Measurements from ENCODE around the gene IFT20.

IFT20 gene, protein sequence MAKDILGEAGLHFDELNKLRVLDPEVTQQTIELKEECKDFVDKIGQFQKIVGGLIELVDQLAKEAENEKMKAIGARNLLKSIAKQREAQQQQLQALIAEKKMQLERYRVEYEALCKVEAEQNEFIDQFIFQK

DNA sequence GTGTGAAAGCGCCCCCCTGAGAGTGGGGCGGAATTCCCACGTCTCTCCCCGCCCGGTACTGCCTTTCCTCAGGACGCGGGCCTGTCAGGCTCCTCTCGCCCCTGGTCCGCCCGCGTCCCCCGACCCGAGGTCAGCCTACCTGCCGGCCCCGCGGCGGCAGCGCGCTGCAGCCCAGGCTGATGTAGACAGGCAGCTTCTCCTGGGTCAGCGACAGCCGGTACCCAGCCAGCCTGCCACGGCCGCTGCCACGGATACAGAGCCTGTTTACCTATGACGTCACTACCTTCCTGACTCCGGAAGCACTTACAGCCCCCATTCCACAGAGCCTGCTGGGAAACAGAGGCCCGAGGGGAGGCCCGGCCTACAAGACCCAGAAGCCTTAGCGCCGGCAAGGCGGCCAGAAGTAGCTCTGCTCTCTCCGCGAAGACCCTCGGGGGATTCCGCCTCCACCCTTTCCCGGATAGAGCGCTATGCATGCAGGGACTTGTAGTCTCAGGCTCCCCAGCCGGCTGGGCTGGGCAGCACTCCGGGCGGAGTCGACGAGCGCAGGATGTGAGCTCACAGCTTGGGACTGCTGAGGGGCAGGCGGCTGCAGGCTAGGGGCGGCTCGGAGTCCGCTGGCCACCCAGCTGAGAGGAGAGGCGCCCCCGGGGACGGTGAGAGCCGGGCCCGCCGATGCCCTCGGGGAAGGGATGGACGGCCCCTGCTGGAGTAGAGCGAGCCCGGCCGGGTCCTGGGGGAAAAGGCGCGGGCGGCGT is at the start of gene IFT20, which contains the start of gene TNFAIP1:
IFT20 (minus strand) TSS at position 272 of the 758 bp plus-strand sequence. CDS start 3,487 bp downstream, outside the sequence.
TNFAIP1 (plus strand) TSS at position 561 of the 758 bp plus-strand sequence. CDS start 3,761 bp downstream, outside the sequence.
- FAIRE-seq, result peak; percentile 99

DNA sequence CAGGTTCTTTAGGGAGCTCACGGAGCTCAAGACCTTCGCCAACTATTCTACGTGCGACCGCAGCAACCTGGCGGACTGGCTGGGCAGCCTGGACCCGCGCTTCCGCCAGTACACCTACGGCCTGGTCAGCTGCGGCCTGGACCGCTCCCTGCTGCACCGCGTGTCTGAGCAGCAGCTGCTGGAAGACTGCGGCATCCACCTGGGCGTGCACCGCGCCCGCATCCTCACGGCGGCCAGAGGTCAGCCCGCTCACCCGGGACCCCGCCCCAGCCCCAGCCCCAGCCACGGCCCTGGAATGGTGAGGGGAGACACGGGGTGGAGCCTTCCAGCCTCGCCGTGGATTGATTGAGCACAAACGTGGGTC is 49.7 kb upstream of the IFT20 start:
- no peak for FAIRE-seq

DNA sequence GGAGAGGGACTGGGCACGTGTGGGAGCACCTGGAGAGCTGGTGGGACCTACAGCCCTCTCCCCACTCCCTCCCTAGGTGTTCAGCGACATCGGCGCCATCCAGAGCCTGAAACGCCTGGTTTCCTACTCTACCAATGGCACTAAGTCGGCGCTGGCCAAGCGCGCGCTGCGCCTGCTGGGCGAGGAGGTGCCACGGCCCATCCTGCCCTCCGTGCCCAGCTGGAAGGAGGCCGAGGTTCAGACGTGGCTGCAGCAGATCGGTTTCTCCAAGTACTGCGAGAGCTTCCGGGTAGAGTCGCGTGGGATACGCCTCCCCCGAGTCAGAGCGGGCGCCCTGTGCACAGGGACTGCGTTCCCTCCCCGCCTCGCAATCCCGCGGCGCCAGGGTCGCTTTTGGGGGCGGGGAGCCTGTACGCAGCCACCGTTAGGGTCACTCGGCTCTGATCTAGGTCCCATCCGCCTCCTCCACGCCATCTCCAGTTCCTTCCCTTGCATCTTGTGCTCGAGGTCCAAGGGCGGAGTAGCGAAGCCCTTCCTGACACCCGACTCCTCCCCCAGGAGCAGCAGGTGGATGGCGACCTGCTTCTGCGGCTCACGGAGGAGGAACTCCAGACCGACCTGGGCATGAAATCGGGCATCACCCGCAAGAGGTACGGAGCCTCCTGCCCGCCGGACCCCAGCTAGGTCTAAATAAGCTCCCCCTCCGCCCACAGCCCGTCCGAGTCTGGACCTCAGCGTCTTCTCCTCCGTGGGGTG is 49.2 kb upstream of the IFT20 start:
- FAIRE-seq, result no peak

DNA sequence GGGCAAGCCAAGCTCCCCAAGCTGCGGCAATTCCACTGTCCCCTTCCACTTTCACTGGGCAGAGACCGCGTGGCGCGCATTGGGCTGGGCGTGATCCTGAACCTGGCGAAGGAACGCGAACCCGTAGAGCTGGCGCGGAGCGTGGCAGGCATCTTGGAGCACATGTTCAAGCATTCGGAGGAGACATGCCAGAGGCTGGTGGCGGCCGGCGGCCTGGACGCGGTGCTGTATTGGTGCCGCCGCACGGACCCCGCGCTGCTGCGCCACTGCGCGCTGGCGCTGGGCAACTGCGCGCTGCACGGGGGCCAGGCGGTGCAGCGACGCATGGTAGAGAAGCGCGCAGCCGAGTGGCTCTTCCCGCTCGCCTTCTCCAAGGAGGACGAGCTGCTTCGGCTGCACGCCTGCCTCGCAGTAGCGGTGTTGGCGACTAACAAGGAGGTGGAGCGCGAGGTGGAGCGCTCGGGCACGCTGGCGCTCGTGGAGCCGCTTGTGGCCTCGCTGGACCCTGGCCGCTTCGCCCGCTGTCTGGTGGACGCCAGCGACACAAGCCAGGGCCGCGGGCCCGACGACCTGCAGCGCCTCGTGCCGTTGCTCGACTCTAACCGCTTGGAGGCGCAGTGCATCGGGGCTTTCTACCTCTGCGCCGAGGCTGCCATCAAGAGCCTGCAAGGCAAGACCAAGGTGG is 46.0 kb upstream of the IFT20 start:
- FAIRE-seq, result no peak

DNA sequence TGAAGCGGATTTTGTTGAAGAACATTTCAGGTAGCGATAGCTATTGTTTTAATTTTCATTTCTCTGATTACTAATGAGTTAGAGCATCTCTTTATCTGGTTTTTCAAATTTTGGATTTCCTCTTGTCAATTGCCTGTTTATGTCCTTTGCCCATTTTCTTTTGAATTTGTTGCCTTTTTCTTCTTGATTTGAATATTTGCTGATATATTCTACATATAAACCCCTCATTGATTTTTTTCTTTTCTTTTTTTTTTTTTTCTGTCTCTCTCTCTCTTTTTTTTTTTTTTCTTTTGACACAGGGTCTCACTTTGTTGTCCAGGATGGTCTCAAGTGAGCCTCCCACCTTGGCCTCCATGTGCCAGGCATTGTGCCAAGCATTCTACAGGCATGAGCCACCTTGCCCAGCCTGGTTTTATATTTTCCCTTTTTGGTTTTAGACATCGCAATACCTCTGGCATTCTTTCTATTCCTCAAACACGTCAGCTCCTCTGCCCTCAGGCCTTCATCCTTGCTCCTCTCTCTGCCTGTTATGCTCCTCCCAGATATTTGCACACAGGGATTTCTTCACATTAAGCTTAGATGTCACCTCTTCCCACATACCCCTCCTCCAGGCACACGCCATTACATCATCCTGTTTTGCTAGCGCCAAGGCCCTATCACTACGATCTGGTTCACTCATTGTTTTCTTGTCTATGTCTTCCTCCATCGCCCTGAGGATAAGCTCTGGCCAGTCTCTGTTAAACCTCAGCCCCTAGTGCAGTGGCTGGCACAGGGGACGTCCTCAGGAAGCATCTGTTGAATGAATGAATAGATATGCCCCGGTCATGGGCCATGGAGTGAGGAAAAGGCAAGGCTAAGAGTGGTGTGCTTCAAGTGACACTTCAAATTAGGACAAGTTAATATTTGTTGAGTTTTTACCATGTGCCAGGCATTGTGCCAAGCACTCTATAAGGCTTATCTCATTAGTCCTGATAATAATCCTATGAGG is 44.8 kb upstream of the IFT20 start:
- no peak for FAIRE-seq

DNA sequence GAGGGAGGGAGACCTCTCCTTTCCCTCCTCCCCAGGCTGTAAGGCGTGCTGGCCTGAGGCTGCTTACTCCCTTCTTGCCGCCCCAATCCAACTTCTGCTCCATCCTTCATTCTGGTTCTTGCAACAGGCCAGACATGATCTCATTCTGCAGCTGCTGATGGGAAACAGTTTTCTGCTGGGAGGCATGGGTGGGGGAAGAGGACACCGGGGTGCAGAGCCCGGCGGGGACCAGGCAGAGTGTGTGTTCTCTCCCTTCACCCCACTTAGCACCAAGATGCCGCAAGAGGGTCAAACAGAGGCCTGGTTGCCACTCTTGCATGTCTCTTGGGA is 37.6 kb upstream of the IFT20 start:
- no peak for FAIRE-seq

DNA sequence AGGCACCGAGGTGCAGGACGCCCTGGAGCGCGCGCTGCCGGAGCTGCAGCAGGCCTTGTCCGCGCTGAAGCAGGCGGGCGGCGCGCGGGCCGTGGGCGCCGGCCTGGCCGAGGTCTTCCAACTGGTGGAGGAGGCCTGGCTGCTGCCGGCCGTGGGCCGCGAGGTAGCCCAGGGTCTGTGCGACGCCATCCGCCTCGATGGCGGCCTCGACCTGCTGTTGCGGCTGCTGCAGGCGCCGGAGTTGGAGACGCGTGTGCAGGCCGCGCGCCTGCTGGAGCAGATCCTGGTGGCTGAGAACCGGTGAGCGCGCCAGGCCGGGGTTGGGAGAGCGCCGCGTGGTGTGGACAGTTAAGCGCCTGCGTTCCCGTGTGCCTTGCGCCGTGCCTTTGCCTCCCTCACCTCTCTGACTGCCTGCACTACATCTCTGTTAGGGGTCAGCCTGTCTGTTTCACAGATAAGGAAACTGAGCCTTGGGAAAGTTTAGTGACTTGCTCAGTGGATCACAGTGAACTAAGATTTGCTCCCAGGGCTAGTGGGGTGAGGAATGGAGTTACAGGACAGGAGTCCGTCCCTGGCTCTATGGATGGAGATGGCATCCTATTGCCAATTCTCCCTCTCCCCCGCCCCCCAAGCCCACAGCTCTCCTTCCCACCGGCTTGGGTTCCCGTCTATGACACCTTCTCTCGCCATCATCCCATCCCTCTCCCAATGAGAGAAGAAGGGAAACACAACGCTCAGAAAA is 37.1 kb upstream of the IFT20 start:
- FAIRE-seq, result no peak

DNA sequence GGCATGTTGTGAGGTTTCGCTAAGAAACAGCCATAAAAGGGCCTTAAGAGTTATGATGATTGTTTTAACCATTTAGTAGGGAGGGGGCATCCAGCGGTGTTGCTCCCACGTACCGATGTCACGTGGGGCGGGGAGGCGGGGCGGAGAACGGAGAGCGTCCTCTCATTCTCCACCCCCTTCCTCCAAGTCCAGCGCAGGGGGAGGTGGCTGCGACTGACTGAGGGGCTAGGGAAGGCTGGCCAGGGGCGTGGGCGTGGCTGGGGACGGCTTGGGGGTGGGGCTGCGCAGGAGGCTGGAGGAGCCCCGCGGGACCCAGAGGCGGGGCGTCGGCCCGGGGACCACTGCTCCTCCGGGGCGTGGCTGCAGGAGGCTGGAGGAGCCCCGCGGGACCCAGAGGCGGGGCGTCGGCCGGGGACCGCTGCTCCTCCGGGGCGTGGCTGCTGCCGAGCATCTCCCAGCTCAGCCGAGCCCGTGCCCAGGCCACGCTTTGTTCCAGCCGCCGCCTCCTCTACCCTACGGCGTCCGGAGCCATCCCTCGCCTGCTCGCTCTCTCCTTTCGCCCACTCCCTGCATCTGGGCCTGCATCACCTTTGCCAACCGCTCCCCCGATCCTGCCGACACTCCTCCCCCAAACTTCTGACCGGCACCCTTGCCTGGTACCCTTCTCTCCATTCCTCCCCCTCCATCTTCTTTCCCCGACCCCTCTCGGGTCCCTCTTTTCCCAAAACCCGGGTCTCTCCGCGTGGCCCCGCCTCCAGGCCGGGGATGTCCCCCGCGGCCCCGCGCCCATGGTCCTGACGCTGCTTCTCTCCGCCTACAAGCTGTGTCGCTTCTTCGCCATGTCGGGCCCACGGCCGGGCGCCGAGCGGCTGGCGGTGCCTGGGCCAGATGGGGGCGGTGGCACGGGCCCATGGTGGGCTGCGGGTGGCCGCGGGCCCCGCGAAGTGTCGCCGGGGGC is 36.3 kb upstream of the IFT20 start, which contains the start of gene SARM1:
SARM1 (plus strand) TSS at position 450 of the 958 bp plus-strand sequence; CDS start at position 789, 339 bp downstream.
- peak; percentile 52 for FAIRE-seq

DNA sequence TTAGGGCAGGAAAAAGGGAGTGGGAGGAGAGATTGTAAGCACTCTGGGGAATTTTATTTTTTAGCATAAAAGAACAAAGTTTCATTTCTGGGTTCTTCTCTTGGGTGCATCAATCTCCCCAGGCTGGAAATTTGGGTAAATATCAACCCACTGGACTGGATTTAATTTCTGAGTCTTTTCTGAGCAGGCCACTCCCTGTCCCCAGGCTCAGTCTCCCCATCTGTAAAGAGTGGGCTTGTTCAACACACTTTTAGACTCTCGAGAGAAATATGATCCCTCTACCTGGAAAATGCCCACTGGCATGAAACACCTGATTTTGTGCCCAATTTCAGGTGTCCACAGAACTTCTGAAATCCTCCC is 35.5 kb upstream of the IFT20 start:
- no peak for FAIRE-seq

DNA sequence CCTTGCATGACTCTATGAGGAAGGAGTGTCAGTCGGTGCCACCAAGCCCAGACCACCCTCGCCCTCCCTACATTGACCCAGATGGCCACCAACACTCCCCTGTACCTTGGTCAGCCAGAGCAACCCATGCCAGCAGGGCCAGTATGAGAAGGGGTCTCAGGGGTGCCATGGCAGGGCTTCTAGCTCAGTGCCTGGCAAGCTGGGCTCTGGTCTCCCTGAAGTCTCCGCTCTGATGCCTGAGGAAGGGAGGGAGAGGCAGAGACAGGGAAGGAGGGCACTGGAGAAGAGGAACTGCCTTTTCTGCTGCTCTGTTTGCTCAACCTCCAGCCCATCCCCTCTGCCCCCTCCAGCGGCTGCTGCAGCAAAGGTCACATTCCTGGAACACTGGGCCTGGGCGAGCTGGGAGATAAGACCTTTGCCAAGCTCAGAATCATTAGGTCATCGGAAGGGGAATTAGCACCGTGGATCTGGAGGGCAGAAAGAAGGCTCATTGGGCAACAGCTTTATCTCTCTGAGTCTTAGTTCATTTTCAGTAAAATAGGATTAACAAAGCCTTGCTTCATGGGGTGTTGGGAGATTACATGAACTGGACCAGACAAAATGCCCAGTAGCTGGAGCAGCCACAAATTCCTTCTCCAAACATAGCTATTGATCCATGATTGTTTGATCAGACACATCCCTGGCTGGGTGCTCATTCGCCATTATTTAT is 34.9 kb upstream of the IFT20 start, which contains the start of gene VTN:
VTN (minus strand) TSS at position 273 of the 709 bp plus-strand sequence; CDS start at position 169, 104 bp downstream.
- no peak for FAIRE-seq

DNA sequence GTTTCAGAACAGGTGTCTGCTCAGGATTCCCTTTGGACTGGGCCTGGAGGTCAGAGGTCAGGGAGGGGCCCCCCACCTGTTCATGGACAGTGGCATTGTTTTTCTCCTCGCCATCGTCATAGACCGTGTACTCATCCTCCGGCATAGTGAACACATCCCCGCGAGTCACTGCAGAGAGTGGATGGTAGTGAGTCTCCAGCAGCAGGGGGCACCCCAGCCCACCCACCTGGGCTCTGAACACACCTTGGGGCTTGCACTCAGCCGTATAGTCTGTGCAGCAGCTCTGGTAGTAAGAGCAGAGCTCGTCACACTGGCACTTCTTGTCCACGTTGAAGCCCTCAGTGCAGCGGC is 34.4 kb upstream of the IFT20 start:
- no peak for FAIRE-seq

DNA sequence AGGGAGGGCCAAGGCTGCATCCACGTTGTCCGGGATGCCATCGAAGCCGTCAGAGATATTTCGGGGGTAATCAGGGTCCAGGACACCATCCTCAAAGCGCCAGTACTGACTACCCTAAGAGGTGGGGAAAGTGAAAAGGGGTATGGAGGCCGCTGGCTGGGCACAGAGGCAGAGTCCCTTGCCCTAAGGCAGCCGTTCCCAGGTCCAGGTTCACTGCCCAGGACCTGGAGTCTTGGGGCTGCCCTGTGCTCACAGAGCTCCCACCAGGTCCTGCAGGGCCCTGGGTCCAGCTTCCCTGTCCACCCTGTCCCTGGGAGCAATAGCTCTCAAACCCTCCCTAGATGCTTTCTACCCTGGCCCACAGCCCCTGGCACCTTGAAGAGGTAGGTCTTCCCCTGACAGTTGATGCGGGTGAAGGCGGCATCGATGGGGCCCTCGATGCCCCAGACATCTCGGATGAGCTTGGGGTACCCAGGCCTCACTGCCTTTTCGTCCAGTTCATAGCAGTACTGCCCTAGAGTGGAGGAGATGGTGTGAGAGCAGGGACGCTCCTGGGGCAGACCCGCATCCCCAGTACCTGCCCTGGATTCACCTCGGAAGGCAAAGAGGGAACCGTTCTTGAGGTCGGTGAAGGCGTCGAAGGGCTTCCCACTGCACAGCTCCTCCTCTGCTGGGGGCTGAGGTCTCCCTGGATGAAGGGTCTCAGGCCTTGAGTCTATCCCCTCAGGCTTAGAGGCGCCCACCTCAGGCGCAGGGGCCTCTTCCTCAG is 33.8 kb upstream of the IFT20 start:
- no peak for FAIRE-seq

DNA sequence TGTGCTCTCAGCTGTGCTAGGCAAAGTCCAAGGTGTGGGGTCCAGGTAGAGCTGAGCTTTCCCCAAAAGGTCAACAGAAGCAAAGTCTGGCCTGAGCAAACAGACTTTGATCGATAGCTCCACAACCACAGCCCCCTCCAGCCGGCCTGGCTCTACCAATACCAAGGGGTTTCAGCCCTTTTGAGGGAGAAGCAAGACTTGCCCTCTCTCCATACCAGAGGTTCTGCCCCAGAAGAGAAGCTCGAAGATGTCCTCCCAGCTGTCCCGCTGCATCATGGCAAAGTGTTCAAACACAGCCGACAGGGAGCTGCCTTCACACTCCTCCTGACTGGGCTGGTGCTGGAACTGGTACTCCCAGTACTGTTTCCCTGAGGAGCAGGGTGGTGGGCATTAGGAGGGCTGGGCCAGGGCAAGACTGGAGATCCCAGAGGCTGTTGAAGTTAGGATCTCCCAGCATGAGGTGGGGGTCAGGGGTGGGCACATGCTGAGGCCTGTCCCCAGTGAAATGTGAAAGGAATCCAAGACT is 33.1 kb upstream of the IFT20 start:
- no peak for FAIRE-seq

DNA sequence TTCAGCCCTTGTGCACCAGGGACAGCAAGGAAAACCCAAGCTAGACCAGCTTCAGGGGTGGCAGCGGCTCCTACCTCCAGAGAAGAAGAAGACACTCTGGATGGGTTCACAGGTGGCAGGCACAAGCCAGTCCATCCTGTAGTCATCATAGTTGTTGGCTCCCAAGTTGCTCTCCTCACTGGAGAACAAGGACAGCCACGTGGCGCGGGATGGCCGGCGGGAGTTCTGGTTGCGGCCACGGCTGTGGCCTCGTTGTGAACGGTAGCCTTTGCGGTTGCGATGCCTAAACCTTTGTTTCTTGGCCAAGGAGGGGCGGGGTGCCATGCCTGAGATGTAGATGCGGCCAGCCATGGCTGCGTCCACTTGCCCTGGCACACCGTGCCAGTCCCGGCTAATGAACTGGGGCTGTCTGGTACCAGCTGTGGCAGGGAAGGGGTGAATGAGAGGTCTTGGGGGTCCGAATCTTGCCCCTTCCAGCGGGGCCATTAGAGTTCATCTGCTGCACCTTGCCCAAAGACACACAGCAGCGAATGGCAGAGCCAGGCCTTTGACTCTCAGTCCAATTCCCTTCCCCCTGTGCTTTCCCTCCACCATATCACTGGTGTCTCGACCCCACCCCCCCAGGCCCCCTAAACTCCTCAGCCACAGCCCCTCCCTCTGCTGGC is 32.5 kb upstream of the IFT20 start:
- FAIRE-seq, result no peak

DNA sequence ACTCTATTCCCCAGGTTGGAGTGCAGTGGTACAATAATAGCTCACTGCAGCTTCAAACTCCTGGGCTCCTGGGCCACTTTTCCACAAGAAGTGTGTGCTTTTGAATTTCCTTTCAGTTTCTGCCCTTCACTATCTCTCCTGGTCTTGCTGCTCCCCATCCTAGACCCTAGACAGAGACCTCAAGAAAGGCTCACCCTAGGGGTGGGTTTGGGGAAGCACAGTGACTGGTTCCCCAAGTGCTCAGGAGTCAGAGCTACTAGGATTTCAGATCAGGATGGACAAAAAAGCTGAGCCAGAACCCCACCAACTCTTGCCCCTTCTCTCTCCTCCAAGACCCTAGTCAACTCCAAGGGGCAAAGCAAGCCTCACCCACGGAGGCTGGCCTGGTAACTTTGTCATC is 31.3 kb upstream of the IFT20 start:
- FAIRE-seq, result no peak

DNA sequence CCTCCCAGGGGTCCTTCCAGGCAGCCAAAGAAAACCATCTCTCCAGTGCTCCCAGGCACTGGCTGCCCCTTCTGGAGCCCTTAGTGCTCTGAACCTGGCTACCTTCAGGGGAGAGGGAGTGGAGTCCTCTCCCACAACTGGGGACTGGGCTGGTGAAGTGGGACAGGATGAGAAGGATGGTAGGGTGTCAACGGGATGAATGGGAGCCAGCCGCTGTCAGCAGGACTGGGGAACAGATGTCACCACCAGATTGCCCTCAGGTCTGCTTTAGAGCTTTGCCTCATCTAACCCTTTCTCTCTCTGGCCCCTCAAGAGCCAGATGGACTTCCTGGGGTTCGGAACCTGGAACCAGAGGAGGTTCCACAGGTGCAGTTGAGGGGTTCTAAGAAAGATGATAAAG is 30.2 kb upstream of the IFT20 start:
- FAIRE-seq, result no peak

DNA sequence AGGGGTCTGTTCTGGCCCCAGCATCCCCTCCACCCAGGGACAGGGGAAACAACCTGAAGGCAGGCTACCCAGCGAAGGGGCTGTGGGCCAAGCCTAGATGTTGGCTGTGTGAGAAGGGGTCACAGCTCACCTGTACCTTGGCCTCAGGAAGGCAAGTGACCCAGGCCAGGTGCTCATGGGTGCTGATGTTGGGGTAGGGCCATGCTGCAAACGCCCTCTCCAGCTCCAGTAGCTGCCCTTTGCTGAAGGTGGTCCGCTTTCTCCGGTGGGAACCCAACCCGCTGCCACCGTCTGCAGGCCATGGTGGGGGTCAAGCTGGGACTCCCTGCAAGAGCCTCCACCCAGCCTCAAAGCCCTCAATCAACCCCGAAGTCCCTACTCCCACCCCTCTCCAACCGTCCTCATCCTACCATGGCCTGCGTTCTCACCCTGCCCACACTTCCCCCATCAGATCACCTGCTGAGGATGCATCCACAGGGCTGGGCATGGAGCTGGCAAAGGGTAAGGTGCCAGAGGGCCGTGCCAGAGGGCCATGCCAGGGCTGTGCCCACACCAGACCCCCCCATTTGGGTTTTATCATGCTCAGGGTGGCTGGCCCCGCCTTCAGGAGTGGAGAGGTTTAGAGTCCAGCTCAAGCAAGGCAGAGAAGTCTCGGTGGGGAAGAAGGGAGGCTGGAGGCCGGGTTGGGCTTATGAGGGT is 29.5 kb upstream of the IFT20 start, which contains the start of gene SEBOX:
SEBOX (minus strand) TSS at position 535 of the 699 bp plus-strand sequence; CDS start at position 487, 48 bp downstream.
- no peak for FAIRE-seq

All from A204.1 (cell line).